Suprapubic skin (tissue), 4 donors: Measurements from ENCODE around the gene XIAP. TPM values are rescaled to one million over a fixed set of nuclear protein-coding genes. Genes with fewer than 3 reads are reported as not detected.
A peak's percentile ranks its signal among the peaks of the same experiment; 100 is the strongest.

Experiments used
- DNase-seq, 2 donors: peaks; one replicate each; pipeline ENCODE4 v3.0.0-alpha.2; 2019; ENCODE audit warnings: low spot score in 2 of 2
- H3K27ac ChIP-seq: fragments of 200-600 bp; sonication (generic); one replicate; pipeline ENCODE4 v1.5.1; 2019
- H3K27me3 ChIP-seq: fragments of 200-600 bp; sonication (generic); one replicate; pipeline ENCODE4 v1.5.1; 2019
- H3K36me3 ChIP-seq: fragments of 200-600 bp; sonication (generic); one replicate; pipeline ENCODE4 v1.5.1; 2019
- H3K4me1 ChIP-seq: fragments of 200-600 bp; sonication (generic); one replicate; pipeline ENCODE4 v1.5.1; 2019
- H3K4me3 ChIP-seq: fragments of 200-600 bp; sonication (generic); one replicate; pipeline ENCODE4 v1.5.1; 2019; ENCODE audit warnings: mild to moderate bottlenecking
- H3K9me3 ChIP-seq: fragments of 200-600 bp; sonication (generic); one replicate; pipeline ENCODE4 v1.5.1; 2019
- EP300 ChIP-seq: sonication (generic); formaldehyde crosslinking; IDR thresholded peaks from one replicate; pipeline ENCODE4 v1.6.1; 2017; ENCODE audit warnings: antibody characterized with exemption
- POLR2A ChIP-seq, 2 donors: fragments of 450-650 bp; IDR thresholded peaks; one replicate each; pipeline ENCODE4 v1.6.1; 2017; ENCODE audit warnings: antibody characterized with exemption in 2 of 2, mild to moderate bottlenecking in 2 of 2, moderate library complexity in 2 of 2
- POLR2AphosphoS5 ChIP-seq, 3 donors: sonication (generic); formaldehyde crosslinking; IDR thresholded peaks; one replicate each; pipeline ENCODE4 v1.6.1; 2017; ENCODE audit warnings: antibody characterized with exemption in 3 of 3
- WGBS: methylation state at CpG from one replicate; pipeline ENCODE4 v1.1.5; 2018; 5-methylcytosine and 5-hydroxymethylcytosine counted together
- total RNA-seq, 4 donors: library from RNA; depleted of rRNA; stranded (reverse); fragments of >200 nt; gene quantifications; one replicate each; pipeline ENCODE4 v1.1.0, GENCODE V29; 2016
- TF ChIP-seq, protein P1 (sequence below), 2 donors: fragments of 200-600 bp in 1 of 2; fragments of 450-650 bp in 1 of 2; sonication (generic) in 1 of 2; IDR thresholded peaks; one replicate each; pipeline ENCODE4 v1.5.1; 2016 to 2019; ENCODE audit warnings: antibody characterized with exemption in 2 of 2, mild to moderate bottlenecking in 1 of 2, moderate library complexity in 1 of 2

XIAP gene
- total RNA-seq, 4 donors from 2014 or later: 20.9 to 27.6 (median 24.4) TPM

DNA sequence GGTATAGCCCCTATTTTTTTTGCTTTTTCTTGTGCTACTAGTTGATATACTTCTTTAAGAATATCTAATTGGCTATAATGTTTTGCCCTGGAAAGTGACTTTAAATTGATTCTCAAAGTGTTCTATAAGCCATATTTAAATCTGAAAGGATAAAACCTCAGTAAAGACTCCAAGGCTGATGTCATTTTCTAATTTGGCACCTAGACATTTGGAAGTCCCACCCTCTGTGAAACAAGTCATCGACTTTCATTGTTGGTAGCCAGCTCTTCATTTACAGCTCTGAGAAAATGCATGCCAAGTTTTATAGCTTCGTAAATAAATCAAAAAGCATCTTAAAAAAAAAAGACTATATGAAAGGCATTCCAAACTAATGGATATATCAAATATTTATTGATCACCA, 83.6 kb downstream of the XIAP start:
- TF ChIP-seq POLR2AphosphoS5 (IDR thresholded peaks at IDR 0.05): no peak
- TF ChIP-seq, protein P1, sequence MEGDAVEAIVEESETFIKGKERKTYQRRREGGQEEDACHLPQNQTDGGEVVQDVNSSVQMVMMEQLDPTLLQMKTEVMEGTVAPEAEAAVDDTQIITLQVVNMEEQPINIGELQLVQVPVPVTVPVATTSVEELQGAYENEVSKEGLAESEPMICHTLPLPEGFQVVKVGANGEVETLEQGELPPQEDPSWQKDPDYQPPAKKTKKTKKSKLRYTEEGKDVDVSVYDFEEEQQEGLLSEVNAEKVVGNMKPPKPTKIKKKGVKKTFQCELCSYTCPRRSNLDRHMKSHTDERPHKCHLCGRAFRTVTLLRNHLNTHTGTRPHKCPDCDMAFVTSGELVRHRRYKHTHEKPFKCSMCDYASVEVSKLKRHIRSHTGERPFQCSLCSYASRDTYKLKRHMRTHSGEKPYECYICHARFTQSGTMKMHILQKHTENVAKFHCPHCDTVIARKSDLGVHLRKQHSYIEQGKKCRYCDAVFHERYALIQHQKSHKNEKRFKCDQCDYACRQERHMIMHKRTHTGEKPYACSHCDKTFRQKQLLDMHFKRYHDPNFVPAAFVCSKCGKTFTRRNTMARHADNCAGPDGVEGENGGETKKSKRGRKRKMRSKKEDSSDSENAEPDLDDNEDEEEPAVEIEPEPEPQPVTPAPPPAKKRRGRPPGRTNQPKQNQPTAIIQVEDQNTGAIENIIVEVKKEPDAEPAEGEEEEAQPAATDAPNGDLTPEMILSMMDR (IDR thresholded peaks at IDR 0.05): no peak
- TF ChIP-seq POLR2A (IDR thresholded peaks at IDR 0.05): no peak
- no peak for TF ChIP-seq EP300
- DNase-seq: no peak
- H3K4me3 ChIP-seq: no peak overlapping the region
- no peaks in the 10 kb centered on the region for H3K27me3 ChIP-seq
- H3K27ac ChIP-seq: no peak overlapping the region
- no peaks in the 10 kb centered on the region for H3K36me3 ChIP-seq
- H3K9me3 ChIP-seq: no peaks in the 10 kb centered on the region
- 31% methylated on average over 2 of the region's 2 CpGs for WGBS
- H3K4me1 ChIP-seq: no peaks in the 10 kb centered on the region

DNA sequence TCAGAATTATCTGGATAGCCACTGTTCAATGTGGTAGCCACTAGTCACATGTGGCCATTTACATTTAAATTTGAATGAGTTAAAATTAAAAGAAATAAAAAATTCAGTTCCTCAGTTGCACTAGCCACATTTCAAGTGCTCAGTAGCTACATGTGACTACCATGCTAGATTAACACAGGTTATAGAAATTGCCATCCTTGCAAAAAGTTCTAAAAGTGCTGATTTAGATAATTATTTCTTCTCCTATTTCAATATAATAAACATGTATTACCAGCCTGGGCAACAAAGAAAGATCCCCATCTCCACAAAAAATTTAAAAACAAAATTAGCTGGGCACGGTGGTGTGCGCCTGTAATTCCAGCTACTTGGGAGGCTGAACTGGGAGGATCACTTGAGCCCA, 90.0 kb downstream of the XIAP start:
- DNase-seq: no peak
- TF ChIP-seq EP300 (no peak), POLR2A (IDR thresholded peaks at IDR 0.05) (no peak), POLR2AphosphoS5 (IDR thresholded peaks at IDR 0.05) (no peak)
- TF ChIP-seq, protein P1 (IDR thresholded peaks at IDR 0.05): no peak
- H3K9me3 ChIP-seq: no peaks in the 10 kb centered on the region
- H3K27me3 ChIP-seq: no peaks in the 10 kb centered on the region
- H3K27ac ChIP-seq: no peak overlapping the region
- 94% methylated on average over 2 of the region's 2 CpGs for WGBS
- H3K4me1 ChIP-seq: no peaks in the 10 kb centered on the region
- H3K36me3 ChIP-seq: no peaks in the 10 kb centered on the region
- no peak overlapping the region for H3K4me3 ChIP-seq

- TF ChIP-seq EP300 (no peak), POLR2A (IDR thresholded peaks at IDR 0.05) (no peak)
- TF ChIP-seq, protein P1 (IDR thresholded peaks at IDR 0.05): no peak
- 41% methylated on average over 35 of the region's 35 CpGs for WGBS
- peak overlapping the region; percentile 98 for H3K27ac ChIP-seq
- H3K4me3 ChIP-seq: peak overlapping the region; percentile 80
- DNase-seq: peak in 1 of 2 donors; percentile 78
- H3K9me3 ChIP-seq: no peaks in the 10 kb centered on the region
- H3K4me1 ChIP-seq: peaks cover 7% of the 10 kb centered on the region
- H3K27me3 ChIP-seq: no peaks in the 10 kb centered on the region
- H3K36me3 ChIP-seq: no peaks in the 10 kb centered on the region
Measured at GRCh38 chrX:123959281-123960063, 99.6 kb downstream of the XIAP start.

- Histone ChIP-seq H3K27me3 (no peaks in the 10 kb centered on the region), H3K4me3 (peak overlapping the region; percentile 80), H3K9me3 (no peaks in the 10 kb centered on the region), H3K27ac (peak overlapping the region; percentile 100), H3K36me3 (no peaks in the 10 kb centered on the region), H3K4me1 (peaks cover 15% of the 10 kb centered on the region)
- TF ChIP-seq, protein P1 (IDR thresholded peaks at IDR 0.05): no peak
- TF ChIP-seq EP300 (no peak), POLR2AphosphoS5 (IDR thresholded peaks at IDR 0.05) (no peak), POLR2A (IDR thresholded peaks at IDR 0.05) (no peak)
- DNase-seq: no peak
- 14% methylated on average over 13 of the region's 13 CpGs for WGBS
Measured at GRCh38 chrX:123960956-123961267, 101.1 kb downstream of the XIAP start.

- Histone ChIP-seq H3K4me3 (peak within 1 kb of the TSS; percentile 80), H3K36me3 (no peaks in the 10 kb centered on the region), H3K9me3 (no peaks in the 10 kb centered on the region), H3K27me3 (no peaks in the 10 kb centered on the region), H3K4me1 (peaks cover 15% of the 10 kb centered on the region), H3K27ac (peak within 1 kb of the TSS; percentile 100)
- TF ChIP-seq POLR2A (IDR thresholded peaks at IDR 0.05) (no peak), POLR2AphosphoS5 (IDR thresholded peaks at IDR 0.05) (no peak), EP300 (no peak)
- TF ChIP-seq, protein P1 (IDR thresholded peaks at IDR 0.05): no peak
- peak in 1 of 2 donors; percentile 82 for DNase-seq
- WGBS: 27% methylated on average over 37 of the region's 38 CpGs
Measured at GRCh38 chrX:123961268-123962005, 101.6 kb downstream of the XIAP start, which contains the start of gene STAG2. STAG2 (plus strand) TSS chrX:123961706; CDS start chrX:124022628, 60,922 bp downstream.
